Panc1 (cell line): ENCODE measurements around the gene KLRG1.

ENCODE experiments used
- CTCF ChIP-seq: fragments of 450-650 bp; IDR thresholded peaks from 2 replicates; pipeline ENCODE4 v1.5.1; 2017; ENCODE audit warnings: mild to moderate bottlenecking
- POLR2AphosphoS5 ChIP-seq: IDR thresholded peaks from 2 replicates; pipeline ENCODE4 v1.6.1; 2012; ENCODE audit warnings: mild to moderate bottlenecking, low read depth, low read length, moderate library complexity
- REST ChIP-seq, 2 experiments: IDR thresholded peaks; 2 replicates each; pipeline ENCODE4 v1.6.1; 2011 to 2012; ENCODE audit warnings: low read depth in 2 of 2, control low read depth in 1 of 2, low read length in 1 of 2, mild to moderate bottlenecking in 1 of 2, moderate library complexity in 1 of 2; ENCODE audit not compliant: insufficient read depth in 1 of 2
- SIN3A ChIP-seq: IDR thresholded peaks from 2 replicates; pipeline ENCODE4 v1.6.1; 2012; ENCODE audit warnings: low read depth, mild to moderate bottlenecking, low read length, moderate library complexity, borderline replicate concordance; ENCODE audit not compliant: insufficient read depth

GRCh38 chr12:9051158-9051550 lies 61.8 kb downstream of the KLRG1 start:
- TF ChIP-seq CTCF = no peak
- TF ChIP-seq POLR2AphosphoS5 = no peak
- no peak for TF ChIP-seq REST (IDR thresholded peaks at IDR 0.05; ENCODE audit: insufficient read depth in 1 of 2, low read depth in 2 of 2, low read length in 1 of 2)
- TF ChIP-seq SIN3A = no peak
